DOHH2 (cell line): ENCODE measurements around the gene SRPK2.

Experiments
- CTCF ChIP-seq: fragments of 200-600 bp; sonication (generic); IDR thresholded peaks from one replicate; pipeline ENCODE4 v1.5.1; 2014; ENCODE audit warnings: antibody characterized with exemption, mild to moderate bottlenecking, low read depth, low read length; ENCODE audit not compliant: poor library complexity, severe bottlenecking
- EZH2phosphoT487 ChIP-seq: fragments of 200-600 bp; sonication (generic); IDR thresholded peaks from 2 replicates; pipeline ENCODE4 v1.6.1; 2017; ENCODE audit warnings: borderline replicate concordance, mild to moderate bottlenecking, antibody characterized with exemption, low read length, moderate library complexity, mixed read lengths

DNA sequence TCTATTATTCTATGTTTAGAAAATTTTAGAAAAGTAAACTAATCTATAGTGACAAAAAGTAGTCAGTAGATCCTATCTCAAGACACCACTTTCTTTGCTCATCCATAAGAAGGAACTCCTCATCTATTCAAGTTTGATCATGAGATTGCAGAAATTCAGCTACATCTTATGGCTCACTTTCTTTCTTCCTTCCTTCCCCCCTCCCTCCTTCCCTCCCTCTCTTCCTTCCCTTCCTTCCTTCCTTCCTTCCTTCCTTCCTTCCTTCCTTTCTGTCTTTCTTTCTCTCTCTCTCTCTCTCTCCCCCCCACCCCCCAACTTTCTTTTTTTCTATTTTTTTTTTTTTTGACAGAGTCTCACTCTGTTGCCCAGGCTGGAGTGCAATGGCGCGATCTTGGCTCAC lies 35.3 kb upstream of the SRPK2 start:
- TF ChIP-seq CTCF (no peak), EZH2phosphoT487 (no peak)
